GM18951 (cell line): ENCODE measurements around the gene SERPIND1.

Experiments
- POLR2A ChIP-seq: IDR thresholded peaks from 4 replicates; pipeline ENCODE4 v1.6.1; 2011; ENCODE audit warnings: mild to moderate bottlenecking; ENCODE audit not compliant: insufficient read length, insufficient read depth; ENCODE audit errors: extremely low read depth
- in situ Hi-C: fragments of 300-500 bp; cut with MboI; formaldehyde crosslinking; loops from one replicate; pipeline ENCODE4 v1.12.0; 2022; ENCODE audit warnings: low sequenced_read_pairs, mixed read lengths, inconsistent platforms; ENCODE audit not compliant: unreplicated experiment

SERPIND1 gene

DNA sequence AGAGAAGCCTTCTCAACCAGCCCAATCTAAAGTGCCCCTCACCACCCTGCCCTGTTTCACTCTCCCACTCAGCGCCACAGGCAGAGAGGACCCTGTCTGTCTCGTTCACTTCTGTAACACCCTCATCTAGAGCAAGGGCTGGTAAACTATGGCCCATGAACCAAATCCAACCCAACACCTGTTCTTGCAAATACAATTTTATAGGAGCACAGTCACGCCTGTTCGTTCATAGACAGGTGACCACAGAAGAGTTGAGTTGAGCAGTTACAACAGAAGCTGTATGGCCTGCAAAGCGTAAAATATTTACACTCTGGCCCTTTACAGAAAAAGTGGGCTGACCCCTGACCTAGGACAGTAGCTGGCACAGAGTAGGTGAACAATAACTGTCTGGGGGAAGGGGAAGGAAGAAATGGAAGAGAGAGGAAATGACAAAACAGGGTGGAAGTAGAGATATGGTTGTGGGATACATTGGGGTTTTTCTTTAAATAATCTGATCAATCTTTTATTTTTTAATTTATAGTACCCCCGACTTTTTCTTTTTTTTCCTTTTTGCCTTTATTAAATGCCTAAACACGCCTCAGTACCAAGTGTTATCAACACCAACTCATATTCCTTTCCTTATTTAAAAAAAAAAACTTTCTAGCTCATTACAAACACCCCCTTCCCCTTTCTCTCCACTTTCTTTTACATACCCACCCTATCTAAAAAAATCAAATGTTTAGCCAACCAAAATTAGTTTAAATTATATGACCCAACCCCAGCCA, 20.9 kb downstream of the SERPIND1 start:
- in situ Hi-C loops, result no loop called here
- TF ChIP-seq POLR2A, result no peak

DNA sequence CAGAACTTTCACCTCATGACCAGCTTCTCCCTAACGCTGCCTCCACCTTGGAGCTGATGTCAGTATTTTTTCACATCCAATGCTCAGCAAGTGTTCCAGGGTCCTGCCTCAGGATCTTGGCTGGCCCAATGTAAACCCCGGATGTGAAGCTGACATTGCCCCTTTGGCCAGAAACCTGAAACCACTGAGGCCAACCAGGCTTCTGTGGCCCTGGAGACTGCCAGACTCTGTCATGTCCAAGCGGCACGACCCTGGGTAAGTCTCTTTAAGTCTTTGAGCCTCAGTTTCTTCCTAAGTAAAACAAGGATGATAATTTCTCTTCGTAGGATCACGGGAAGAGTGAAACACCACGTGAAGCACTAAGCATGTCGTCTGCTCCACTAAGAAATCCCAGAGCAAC, 22.8 kb downstream of the SERPIND1 start:
- in situ Hi-C loops, result no loop called here

GRCh38 chr22:20798218-20798617, 24.3 kb downstream of the SERPIND1 start:
- in situ Hi-C loops, result no loop called here
- no peak for TF ChIP-seq POLR2A

More for the DNA sequence above, 22.8 kb downstream of the SERPIND1 start:
- TF ChIP-seq POLR2A, result no peak

GRCh38 chr22:20798974-20799373, 25.1 kb downstream of the SERPIND1 start:
- in situ Hi-C loops, result no loop called here
- no peak for TF ChIP-seq POLR2A

GRCh38 chr22:20799449-20799848, 25.5 kb downstream of the SERPIND1 start:
- in situ Hi-C loops, result no loop called here

DNA sequence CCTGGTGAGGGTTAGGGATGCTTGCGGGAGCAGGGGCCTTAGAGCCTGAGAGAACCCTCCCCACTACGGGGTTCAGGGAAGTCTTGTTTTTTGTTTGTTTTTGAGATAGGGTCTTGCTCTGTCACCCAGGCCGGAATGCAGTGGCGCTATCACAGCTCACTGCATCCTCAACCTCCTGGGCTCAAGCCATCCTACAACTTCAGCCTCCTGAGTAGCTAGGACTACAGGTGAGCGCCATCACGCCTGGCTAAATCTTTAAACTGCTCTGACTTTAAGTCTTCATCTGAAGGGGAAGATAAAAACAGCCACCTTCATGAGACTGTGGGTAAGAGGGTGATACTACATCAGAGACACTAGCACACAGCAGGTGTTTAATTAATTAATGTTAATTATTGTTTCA, 28.5 kb downstream of the SERPIND1 start:
- in situ Hi-C loops, result no loop called here
- no peak for TF ChIP-seq POLR2A

More at GRCh38 chr22:20799449-20799848, 25.5 kb downstream of the SERPIND1 start:
- TF ChIP-seq POLR2A, result no peak

DNA sequence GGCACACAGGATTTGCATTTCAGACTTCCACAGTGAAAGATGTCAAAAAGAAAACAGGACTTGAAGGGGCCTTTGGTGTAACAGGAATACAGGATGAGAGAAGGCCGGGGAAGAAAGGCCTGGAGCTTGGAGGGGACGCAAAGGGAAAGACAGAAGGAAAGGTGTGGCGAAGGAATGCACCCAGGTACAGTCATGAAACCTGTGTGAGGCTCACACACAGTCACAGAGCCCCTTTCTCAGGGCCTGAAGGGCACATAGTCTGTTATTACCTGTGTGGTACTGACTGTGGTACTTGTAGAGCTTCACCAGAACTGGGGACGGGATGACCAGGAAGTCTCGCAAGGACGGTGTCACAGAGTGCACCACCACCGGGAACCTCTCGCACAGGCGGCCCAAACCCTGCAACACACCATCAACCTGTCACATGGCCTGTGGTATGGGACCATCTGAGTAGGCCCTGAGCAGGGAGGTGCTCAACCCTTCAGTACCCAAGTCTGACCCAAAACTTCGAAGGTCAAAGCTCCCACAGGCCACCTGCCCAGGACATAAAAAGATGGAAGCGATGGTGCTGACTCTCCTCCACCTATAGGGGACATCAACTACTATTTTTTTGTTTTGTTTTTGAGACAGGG, 29.1 kb downstream of the SERPIND1 start:
- in situ Hi-C loops, result no loop called here
- no peak for TF ChIP-seq POLR2A

DNA sequence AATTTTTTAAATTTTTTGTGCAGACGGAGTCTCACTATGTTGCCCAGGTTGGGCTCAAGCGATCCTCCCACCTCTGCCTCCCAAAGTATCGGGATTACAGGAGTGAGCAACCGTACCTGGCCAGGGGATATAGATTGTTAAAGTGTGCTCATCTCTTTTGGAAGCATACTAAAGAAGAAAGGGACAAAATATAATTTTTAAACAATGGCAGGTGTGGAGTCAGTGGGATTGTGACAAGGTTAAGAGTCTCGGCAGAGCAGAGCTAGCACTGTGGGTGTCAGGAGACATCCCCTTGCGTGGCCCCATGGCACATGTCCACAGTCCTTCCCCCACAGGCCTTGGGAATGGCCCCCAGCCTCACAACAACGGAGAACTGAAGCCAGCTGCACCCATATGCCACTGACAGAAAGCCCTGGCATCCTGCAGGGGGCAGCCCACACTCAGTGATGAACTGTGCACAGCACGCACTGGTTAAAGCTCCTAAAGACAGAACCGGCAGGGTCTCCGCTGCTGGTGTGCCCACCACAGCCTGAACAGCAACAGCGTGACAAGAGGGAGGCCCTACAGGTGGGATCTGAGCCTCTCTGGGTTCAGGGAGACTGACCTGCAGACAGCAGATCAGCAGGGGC, 29.9 kb downstream of the SERPIND1 start:
- TF ChIP-seq POLR2A, result no peak
- in situ Hi-C loops, result no loop called here

DNA sequence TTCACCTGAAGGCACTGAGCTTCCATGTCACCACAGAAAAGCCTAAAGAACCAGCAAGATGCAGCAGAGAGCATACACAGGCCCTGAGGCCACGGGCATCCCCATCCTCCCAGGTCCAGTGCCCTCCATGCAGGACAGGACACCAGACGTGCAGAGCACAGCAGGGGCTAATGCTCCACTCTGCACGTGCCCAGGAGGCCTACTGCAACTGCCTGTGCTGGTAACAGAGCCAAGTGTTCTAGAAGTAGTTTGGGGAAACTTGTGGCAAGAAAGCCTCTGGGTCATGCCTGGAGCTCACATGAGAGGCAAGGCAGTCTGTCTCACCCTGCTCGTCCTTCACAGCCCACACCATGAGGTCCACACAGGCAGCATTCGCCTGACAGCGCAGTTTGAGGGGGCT, 30.7 kb downstream of the SERPIND1 start:
- no peak for TF ChIP-seq POLR2A
- in situ Hi-C loops, result no loop called here

DNA sequence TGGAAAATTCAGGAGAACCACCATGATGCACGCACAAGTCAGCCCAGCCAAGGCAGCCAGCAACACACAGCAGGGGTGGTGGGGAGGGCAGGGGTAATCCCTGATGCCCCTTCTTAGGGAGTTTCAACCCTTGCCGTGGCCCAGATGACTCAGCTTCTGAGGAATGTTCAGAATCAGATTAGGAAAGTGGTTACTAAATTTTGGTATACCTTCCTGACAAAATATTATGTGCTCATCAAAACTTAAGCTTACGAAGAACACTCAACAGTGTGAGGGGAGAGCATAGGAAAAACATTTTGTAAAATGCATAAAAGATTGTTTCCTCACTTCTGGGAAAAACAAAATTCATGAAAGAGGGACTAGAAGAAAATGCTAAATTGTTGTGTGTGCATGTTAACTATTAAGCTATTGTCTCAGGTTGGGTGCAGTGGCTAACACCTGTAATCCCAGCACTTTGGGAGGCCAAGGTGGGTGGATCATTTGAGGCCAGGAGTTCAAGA, 32.1 kb downstream of the SERPIND1 start:
- in situ Hi-C loops, result no loop called here
- TF ChIP-seq POLR2A, result no peak

- in situ Hi-C loops, result no loop called here
- TF ChIP-seq POLR2A, result no peak
Observed at GRCh38 chr22:20807315-20807752, 33.4 kb downstream of the SERPIND1 start.

- in situ Hi-C loops, result no loop called here
- no peak for TF ChIP-seq POLR2A
Observed at GRCh38 chr22:20808844-20809243, 34.9 kb downstream of the SERPIND1 start.

GRCh38 chr22:20809538-20810185, 35.7 kb downstream of the SERPIND1 start:
- TF ChIP-seq POLR2A, result no peak
- in situ Hi-C loops, result no loop called here

DNA sequence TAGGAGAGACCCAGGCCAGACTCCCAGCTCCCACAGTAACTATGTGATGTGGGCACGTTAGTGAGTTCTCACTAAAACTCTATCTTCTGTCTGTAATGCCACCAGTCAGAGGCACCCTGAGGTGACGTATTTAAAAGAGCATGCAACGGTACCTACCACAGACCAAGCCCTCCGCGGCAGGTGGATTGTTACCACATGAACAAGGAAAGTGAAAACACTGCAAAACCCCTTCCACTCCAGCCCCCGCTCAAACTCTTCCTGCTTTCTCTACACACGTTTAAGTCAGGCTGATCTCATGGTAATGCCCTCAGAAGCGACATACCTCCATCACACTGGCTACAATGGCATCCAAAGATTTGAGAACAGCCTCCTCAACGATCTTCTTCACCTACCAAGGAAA, 36.7 kb downstream of the SERPIND1 start:
- in situ Hi-C loops, result no loop called here
- TF ChIP-seq POLR2A, result no peak

- TF ChIP-seq POLR2A, result no peak
- in situ Hi-C loops, result no loop called here
Observed at GRCh38 chr22:20811171-20811570, 37.3 kb downstream of the SERPIND1 start.
